ENCODE results near the gene HSPB1.
A peak's percentile ranks its signal among the peaks of the same experiment; 100 is the strongest.
"Not testable (repeated sequence)": the region's sequence is repeated elsewhere in the genome, so short reads cannot be mapped to it uniquely, and the experiment has no call there.

Gene HSPB1

GRCh38 chr7:76286842-76287403, 15.6 kb upstream of the HSPB1 start:
- TF ChIP-seq CTCF (conservative IDR thresholded peaks at IDR 0.05; ENCODE audit: low read depth, low read length), result no peak
- DNase-seq (ENCODE audit: low read depth), result no peak
- H3K4me3 ChIP-seq (ENCODE audit: low read depth, low read length), result no peak overlapping the region

- DNase-seq (ENCODE audit: low read depth), result peak; percentile 30
Observed at GRCh38 chr7:76290847-76291350, 11.6 kb upstream of the HSPB1 start.

GRCh38 chr7:76291351-76292212, 10.9 kb upstream of the HSPB1 start:
- DNase-seq (ENCODE audit: low read depth), result peak; percentile 98
- peak overlapping the region; percentile 41 for H3K4me3 ChIP-seq (ENCODE audit: low read depth, low read length)
- TF ChIP-seq CTCF (conservative IDR thresholded peaks at IDR 0.05; ENCODE audit: low read depth, low read length), result peak; percentile 96

More at GRCh38 chr7:76290847-76291350, 11.6 kb upstream of the HSPB1 start:
- H3K4me3 ChIP-seq (ENCODE audit: low read depth, low read length), result not testable (repeated sequence)

GRCh38 chr7:76292213-76292573, 10.3 kb upstream of the HSPB1 start:
- peak overlapping the region; percentile 41 for H3K4me3 ChIP-seq (ENCODE audit: low read depth, low read length)
- TF ChIP-seq CTCF (conservative IDR thresholded peaks at IDR 0.05; ENCODE audit: low read depth, low read length), result no peak
- DNase-seq (ENCODE audit: low read depth), result peak; percentile 55

GRCh38 chr7:76292911-76293310, 9.6 kb upstream of the HSPB1 start:
- H3K4me3 ChIP-seq (ENCODE audit: low read depth, low read length), result not testable (repeated sequence)

GRCh38 chr7:76293407-76293901, 9.0 kb upstream of the HSPB1 start:
- DNase-seq (ENCODE audit: low read depth), result no peak
- no peak overlapping the region for H3K4me3 ChIP-seq (ENCODE audit: low read depth, low read length)
- TF ChIP-seq CTCF (conservative IDR thresholded peaks at IDR 0.05; ENCODE audit: low read depth, low read length), result no peak

More at GRCh38 chr7:76292911-76293310, 9.6 kb upstream of the HSPB1 start:
- not testable (repeated sequence) for DNase-seq (ENCODE audit: low read depth)

- DNase-seq (ENCODE audit: low read depth), result peak; percentile 95
- TF ChIP-seq CTCF (conservative IDR thresholded peaks at IDR 0.05; ENCODE audit: low read depth, low read length), result no peak
- H3K4me3 ChIP-seq (ENCODE audit: low read depth, low read length), result peak overlapping the region; percentile 40
Observed at GRCh38 chr7:76294344-76295024, 8.0 kb upstream of the HSPB1 start.

Data from choroid plexus epithelial cell (primary cell).